Measurements from ENCODE around the gene RBP2. TPM values are rescaled to one million over a fixed set of nuclear protein-coding genes. Genes with fewer than 3 reads are reported as not detected.

The RBP2 gene
- polyA plus RNA-seq, 3 donors = not detected

DNA sequence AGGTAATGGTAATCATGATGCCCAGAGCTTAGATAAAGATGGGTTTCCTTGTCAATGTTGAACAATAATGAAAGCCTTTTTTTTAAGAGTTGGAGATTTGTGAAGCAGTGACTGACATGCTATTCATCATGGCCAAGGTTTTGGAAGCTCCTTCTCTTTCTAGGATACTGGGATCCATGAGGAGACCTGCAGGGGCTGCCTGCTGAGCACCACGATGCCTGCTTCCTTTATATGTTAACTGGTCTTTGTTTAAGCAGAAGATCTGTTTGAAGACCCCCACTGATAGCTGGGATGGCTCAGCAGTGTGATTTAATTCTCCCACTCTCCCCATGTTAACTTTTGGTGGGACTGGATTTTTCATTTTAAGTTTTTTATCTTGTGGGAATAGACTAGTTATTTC, 47.4 kb upstream of the RBP2 start:
- Histone ChIP-seq H3K27me3 (ENCODE audit: control insufficient read depth in 2 of 2, insufficient read depth in 2 of 2, low read length in 2 of 2) (no peaks in the 10 kb centered on the region), H3K4me1 (ENCODE audit: control insufficient read depth in 1 of 2, insufficient read depth in 2 of 2, low read length in 2 of 2) (peaks cover 18 to 24% of the 10 kb centered on the region in 2 donors), H3K27ac (ENCODE audit: low read depth in 1 of 2, low read length in 2 of 2) (no peak overlapping the region), H4K20me1 (ENCODE audit: insufficient read depth, low read length) (no peaks in the 10 kb centered on the region), H3K79me2 (ENCODE audit: insufficient read depth, low read length) (no peaks in the 10 kb centered on the region), H3K36me3 (replicated peaks in 1 of 2; ENCODE audit: control insufficient read depth in 1 of 2, insufficient read depth in 2 of 2, low read length in 2 of 2) (no peaks in the 10 kb centered on the region), H3K9ac (ENCODE audit: insufficient read depth, low read length, poor library complexity, severe bottlenecking) (no peak overlapping the region), H3K4me2 (replicated peaks; ENCODE audit: extremely low read depth, low read length, poor library complexity, severe bottlenecking) (no peak overlapping the region), H3K4me3 (replicated peaks in 1 of 3; ENCODE audit: low read depth in 2 of 3, low read length in 3 of 3) (no peak overlapping the region), H3K9me3 (replicated peaks in 1 of 2; ENCODE audit: control insufficient read depth in 1 of 2, insufficient read depth in 1 of 2, low read length in 2 of 2) (no peaks in the 10 kb centered on the region), H2AFZ (ENCODE audit: insufficient read depth, low read depth, low read length, poor library complexity, severe bottlenecking) (no peak overlapping the region)
- H3K9me3 Mint-ChIP-seq = peaks cover 0 to 2% (median 0%) of the 10 kb centered on the region in 7 donors
- intact Hi-C loops (cut with micrococcal nuclease) = no loop called here
- no peak overlapping the region for H3K27ac Mint-ChIP-seq
- no peak for DNase-seq
- H3K36me3 Mint-ChIP-seq = no peaks in the 10 kb centered on the region
- peaks cover 24% of the 10 kb centered on the region for H3K4me1 Mint-ChIP-seq
- WGBS (ENCODE audit: insufficient coverage) = no CpG with 5 or more reads among the region's 1 CpG
- TF ChIP-seq CTCF (IDR thresholded peaks at IDR 0.05) = no peak
- H3K4me3 Mint-ChIP-seq = no peak overlapping the region
- peaks cover 0 to 3% (median 1%) of the 10 kb centered on the region in 3 donors for H3K27me3 Mint-ChIP-seq (ENCODE audit: low read depth in 3 of 3)

GRCh38 chr3:139523166-139523565, 46.9 kb upstream of the RBP2 start:
- Mint-ChIP-seq H3K27ac (no peak overlapping the region), H3K27me3 (ENCODE audit: low read depth in 3 of 3) (peaks cover 0 to 3% (median 1%) of the 10 kb centered on the region in 3 donors), H3K9me3 (peaks cover 0 to 2% (median 0%) of the 10 kb centered on the region in 7 donors), H3K36me3 (no peaks in the 10 kb centered on the region), H3K4me1 (peaks cover 24% of the 10 kb centered on the region), H3K4me3 (no peak overlapping the region)
- Histone ChIP-seq H3K27me3 (ENCODE audit: control insufficient read depth in 2 of 2, insufficient read depth in 2 of 2, low read length in 2 of 2) (no peaks in the 10 kb centered on the region), H2AFZ (ENCODE audit: insufficient read depth, low read depth, low read length, poor library complexity, severe bottlenecking) (no peak overlapping the region), H3K4me2 (replicated peaks; ENCODE audit: extremely low read depth, low read length, poor library complexity, severe bottlenecking) (no peak overlapping the region), H3K4me1 (ENCODE audit: control insufficient read depth in 1 of 2, insufficient read depth in 2 of 2, low read length in 2 of 2) (peaks cover 18 to 24% of the 10 kb centered on the region in 2 donors), H3K9ac (ENCODE audit: insufficient read depth, low read length, poor library complexity, severe bottlenecking) (no peak overlapping the region), H4K20me1 (ENCODE audit: insufficient read depth, low read length) (no peaks in the 10 kb centered on the region), H3K9me3 (replicated peaks in 1 of 2; ENCODE audit: control insufficient read depth in 1 of 2, insufficient read depth in 1 of 2, low read length in 2 of 2) (no peaks in the 10 kb centered on the region), H3K79me2 (ENCODE audit: insufficient read depth, low read length) (no peaks in the 10 kb centered on the region), H3K36me3 (replicated peaks in 1 of 2; ENCODE audit: control insufficient read depth in 1 of 2, insufficient read depth in 2 of 2, low read length in 2 of 2) (no peaks in the 10 kb centered on the region), H3K27ac (ENCODE audit: low read depth in 1 of 2, low read length in 2 of 2) (no peak overlapping the region), H3K4me3 (replicated peaks in 1 of 3; ENCODE audit: low read depth in 2 of 3, low read length in 3 of 3) (no peak overlapping the region)
- DNase-seq = no peak
- 90% methylated on average over 3 of the region's 5 CpGs for WGBS (ENCODE audit: insufficient coverage)
- intact Hi-C loops (cut with micrococcal nuclease) = no loop called here
- no peak for TF ChIP-seq CTCF (IDR thresholded peaks at IDR 0.05)

Data from CD14-positive monocyte (primary cell).